HG03460 (cell line): ENCODE measurements around the gene KANK4.

Source experiments
- ATAC-seq: cut with Tn5 transposase; IDR thresholded peaks from one replicate; pipeline ENCODE4 v1.9.1; 2021; ENCODE audit not compliant: unreplicated experiment

Gene KANK4

GRCh38 chr1:62307895-62308492, 11.2 kb downstream of the KANK4 start:
- no peak for ATAC-seq

GRCh38 chr1:62307446-62307845, 11.8 kb downstream of the KANK4 start:
- ATAC-seq, result no peak

GRCh38 chr1:62306065-62306464, 13.2 kb downstream of the KANK4 start:
- ATAC-seq, result no peak

GRCh38 chr1:62304975-62305374, 14.3 kb downstream of the KANK4 start:
- no peak for ATAC-seq

GRCh38 chr1:62304515-62304914, 14.7 kb downstream of the KANK4 start:
- ATAC-seq, result no peak

- no peak for ATAC-seq
Observed at GRCh38 chr1:62301726-62302390, 17.4 kb downstream of the KANK4 start.

GRCh38 chr1:62299426-62300200, 19.6 kb downstream of the KANK4 start:
- ATAC-seq, result no peak

GRCh38 chr1:62295921-62296491, 23.2 kb downstream of the KANK4 start:
- peak; percentile 81 for ATAC-seq

GRCh38 chr1:62294261-62294660, 25.0 kb downstream of the KANK4 start:
- no peak for ATAC-seq

- no peak for ATAC-seq
Observed at GRCh38 chr1:62288662-62289061, 30.6 kb downstream of the KANK4 start.

- ATAC-seq, result no peak
Observed at GRCh38 chr1:62288224-62288623, 31.0 kb downstream of the KANK4 start.

GRCh38 chr1:62286786-62287224, 32.4 kb downstream of the KANK4 start:
- ATAC-seq, result no peak

- ATAC-seq, result no peak
Observed at GRCh38 chr1:62285984-62286785, 33.0 kb downstream of the KANK4 start.

- ATAC-seq, result no peak
Observed at GRCh38 chr1:62285440-62285839, 33.8 kb downstream of the KANK4 start.

GRCh38 chr1:62283986-62284385, 35.2 kb downstream of the KANK4 start:
- ATAC-seq, result no peak

GRCh38 chr1:62282909-62283755, 36.1 kb downstream of the KANK4 start:
- ATAC-seq, result no peak

- ATAC-seq, result no peak
Observed at GRCh38 chr1:62281922-62282555, 37.2 kb downstream of the KANK4 start.

GRCh38 chr1:62280960-62281465, 38.2 kb downstream of the KANK4 start:
- ATAC-seq, result no peak

GRCh38 chr1:62280150-62280549, 39.1 kb downstream of the KANK4 start:
- no peak for ATAC-seq
